Stomach (tissue), 9 donors: Measurements from ENCODE around the gene NR5A2. TPM values are rescaled to one million over a fixed set of nuclear protein-coding genes. Genes with fewer than 3 reads are reported as not detected.

Experiments used
- DNase-seq, 2 donors: peaks; one replicate each; pipeline versions ENCODE4 v3.0.0 to v3.0.0-alpha.2; 2013 to 2019
- H3K27ac ChIP-seq, 5 donors: fragments of 200-600 bp in 4 of 5; sonication (generic) in 4 of 5; one replicate each; pipeline ENCODE4 v1.5.1; 2013 to 2019; ENCODE audit warnings: mild to moderate bottlenecking in 1 of 5, moderate library complexity in 1 of 5
- H3K27me3 ChIP-seq, 3 donors: fragments of 200-600 bp; sonication (generic); one replicate each; pipeline ENCODE4 v1.5.1; 2017 to 2019; ENCODE audit warnings: mixed run types in 1 of 3
- H3K36me3 ChIP-seq, 4 donors: fragments of 200-600 bp; sonication (generic); 1 replicate in 3 of 4; 2 replicates in 1 of 4; pipeline ENCODE4 v1.5.1; 2016 to 2019
- H3K4me1 ChIP-seq, 4 donors: fragments of 200-600 bp; sonication (generic); one replicate each; pipeline ENCODE4 v1.5.1; 2016 to 2019
- H3K4me3 ChIP-seq, 4 donors: fragments of 200-600 bp; sonication (generic) in 3 of 4; one replicate each; pipeline ENCODE4 v1.5.1; 2016 to 2019; ENCODE audit warnings: mild to moderate bottlenecking in 1 of 4
- H3K9me3 ChIP-seq, 4 donors: fragments of 200-600 bp; sonication (generic); one replicate each; pipeline ENCODE4 v1.5.1; 2016 to 2019
- EP300 ChIP-seq: sonication (generic); formaldehyde crosslinking; IDR thresholded peaks from one replicate; pipeline ENCODE4 v1.6.1; 2017; ENCODE audit warnings: antibody characterized with exemption
- POLR2A ChIP-seq, 4 donors: fragments of 450-650 bp; IDR thresholded peaks; one replicate each; pipeline ENCODE4 v1.6.1; 2016; ENCODE audit warnings: antibody characterized with exemption in 4 of 4, control low read depth in 2 of 4, mild to moderate bottlenecking in 1 of 4, moderate library complexity in 1 of 4
- POLR2AphosphoS5 ChIP-seq, 3 donors: sonication (generic); formaldehyde crosslinking; IDR thresholded peaks; one replicate each; pipeline ENCODE4 v1.6.1; 2016; ENCODE audit warnings: antibody characterized with exemption in 3 of 3
- WGBS, 5 donors: extraction: QIAGEN DNeasy Blood & Tissue Kit in 3 of 5; methylation state at CpG; one replicate each; pipeline versions ENCODE4 v1.1.5 to v1.1.7; 2013 to 2018; 5-methylcytosine and 5-hydroxymethylcytosine counted together
- intact Hi-C: fragments of 100-400 bp; cut with DNase I; formaldehyde crosslinking; loops from one replicate; pipeline ENCODE4 v1.15.1; 2023; ENCODE audit warnings: low total_unique reads
- polyA plus RNA-seq, 3 donors: library from polyadenylated mRNA; stranded (reverse); fragments of 200-250 nt; gene quantifications; one replicate each; pipeline ENCODE4 v1.2.3, GENCODE V29; 2013
- total RNA-seq, 5 donors: library from RNA; depleted of rRNA; stranded (reverse); fragments of >200 nt; gene quantifications; one replicate each; pipeline versions ENCODE4 v1.1.0 to v1.2.3, GENCODE V29; 2014 to 2016
- TF ChIP-seq, protein P1 (sequence below), 7 experiments: fragments of 450-650 bp in 4 of 7; fragments of 200-600 bp in 3 of 7; sonication (generic) in 3 of 7; IDR thresholded peaks; one replicate each; pipeline ENCODE4 v1.5.1; 2016 to 2019; ENCODE audit warnings: antibody characterized with exemption in 7 of 7, control low read depth in 2 of 7, mild to moderate bottlenecking in 1 of 7
- donor health status: healthy with polysubstance abuse.
- donor health status: Bipolar disorder and iron deficiency.
- donor health status: healthy.

The NR5A2 gene
- total and polyA plus RNA-seq, 8 donors: 0.33 to 227 (median 0.46) TPM; not detected in 1

GRCh38 chr1:200038325-200038980 is 10.9 kb downstream of the NR5A2 start:
- Histone ChIP-seq H3K9me3 (no peaks in the 10 kb centered on the region), H3K27me3 (peaks cover 48 to 100% (median 94%) of the 10 kb centered on the region in 3 donors), H3K27ac (no peak overlapping the region), H3K4me3 (peak overlapping the region; percentile 41 to 70 (median 46)), H3K36me3 (no peaks in the 10 kb centered on the region), H3K4me1 (peaks cover 30 to 80% (median 63%) of the 10 kb centered on the region in 4 donors)
- intact Hi-C loops: no loop called here
- WGBS, 5 donors: 12 to 22% (median 18%) methylated on average over 23 to 32 of the region's 32 CpGs
- TF ChIP-seq POLR2A (IDR thresholded peaks at IDR 0.05) (no peak), EP300 (no peak), POLR2AphosphoS5 (IDR thresholded peaks at IDR 0.05) (no peak)
- TF ChIP-seq, protein P1, sequence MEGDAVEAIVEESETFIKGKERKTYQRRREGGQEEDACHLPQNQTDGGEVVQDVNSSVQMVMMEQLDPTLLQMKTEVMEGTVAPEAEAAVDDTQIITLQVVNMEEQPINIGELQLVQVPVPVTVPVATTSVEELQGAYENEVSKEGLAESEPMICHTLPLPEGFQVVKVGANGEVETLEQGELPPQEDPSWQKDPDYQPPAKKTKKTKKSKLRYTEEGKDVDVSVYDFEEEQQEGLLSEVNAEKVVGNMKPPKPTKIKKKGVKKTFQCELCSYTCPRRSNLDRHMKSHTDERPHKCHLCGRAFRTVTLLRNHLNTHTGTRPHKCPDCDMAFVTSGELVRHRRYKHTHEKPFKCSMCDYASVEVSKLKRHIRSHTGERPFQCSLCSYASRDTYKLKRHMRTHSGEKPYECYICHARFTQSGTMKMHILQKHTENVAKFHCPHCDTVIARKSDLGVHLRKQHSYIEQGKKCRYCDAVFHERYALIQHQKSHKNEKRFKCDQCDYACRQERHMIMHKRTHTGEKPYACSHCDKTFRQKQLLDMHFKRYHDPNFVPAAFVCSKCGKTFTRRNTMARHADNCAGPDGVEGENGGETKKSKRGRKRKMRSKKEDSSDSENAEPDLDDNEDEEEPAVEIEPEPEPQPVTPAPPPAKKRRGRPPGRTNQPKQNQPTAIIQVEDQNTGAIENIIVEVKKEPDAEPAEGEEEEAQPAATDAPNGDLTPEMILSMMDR (IDR thresholded peaks at IDR 0.05): no peak
- DNase-seq: peak in 1 of 2 donors; percentile 66

GRCh38 chr1:200038981-200039848 is 11.7 kb downstream of the NR5A2 start:
- peak overlapping the region; percentile 41 to 70 (median 46) for H3K4me3 ChIP-seq
- H3K36me3 ChIP-seq: no peaks in the 10 kb centered on the region
- intact Hi-C loops: no loop called here
- peak overlapping the region in 3 of 5 donors; percentile 28 to 56 (median 35) for H3K27ac ChIP-seq
- TF ChIP-seq, protein P1 (IDR thresholded peaks at IDR 0.05): no peak
- TF ChIP-seq POLR2AphosphoS5 (IDR thresholded peaks at IDR 0.05) (no peak), POLR2A (IDR thresholded peaks at IDR 0.05) (no peak), EP300 (no peak)
- peak; percentile 46 to 70 for DNase-seq
- H3K9me3 ChIP-seq: no peaks in the 10 kb centered on the region
- H3K4me1 ChIP-seq: peaks cover 30 to 78% (median 62%) of the 10 kb centered on the region in 4 donors
- 0 to 1% (median 1%) methylated on average over 33 to 79 of the region's 79 CpGs for WGBS, 5 donors
- peaks cover 48 to 100% (median 93%) of the 10 kb centered on the region in 3 donors for H3K27me3 ChIP-seq

- DNase-seq: no peak
- 3 to 11% (median 6%) methylated on average over 14 to 26 of the region's 26 CpGs for WGBS, 5 donors
- peaks cover 46 to 100% (median 92%) of the 10 kb centered on the region in 3 donors for H3K27me3 ChIP-seq
These were observed 12.5 kb downstream of the NR5A2 start for GRCh38 chr1:200039849-200040474.

More at GRCh38 chr1:200039849-200040474, 12.5 kb downstream of the NR5A2 start:
- no peaks in the 10 kb centered on the region for H3K36me3 ChIP-seq
- H3K27ac ChIP-seq: peak overlapping the region in 4 of 5 donors; percentile 2 to 56 (median 32)
- TF ChIP-seq POLR2AphosphoS5 (IDR thresholded peaks at IDR 0.05): no peak
- no peak for TF ChIP-seq POLR2A (IDR thresholded peaks at IDR 0.05)
- TF ChIP-seq, protein P1 (IDR thresholded peaks at IDR 0.05): no peak
- no peak for TF ChIP-seq EP300
- H3K9me3 ChIP-seq: no peaks in the 10 kb centered on the region
- H3K4me3 ChIP-seq: peak overlapping the region; percentile 41 to 70 (median 46)
- intact Hi-C loops: no loop called here
- peaks cover 28 to 70% (median 55%) of the 10 kb centered on the region in 4 donors for H3K4me1 ChIP-seq
